Fibroblast of villous mesenchyme (primary cell): ENCODE results near the gene MAP3K9. TPM values are rescaled to one million over a fixed set of nuclear protein-coding genes. Genes with fewer than 3 reads are reported as not detected.

Source experiments
- DNase-seq: peaks from one replicate; pipeline ENCODE4 v3.0.0-alpha.2; 2010; ENCODE audit warnings: low read depth
- H3K4me3 ChIP-seq: 2 replicates; pipeline ENCODE4 v1.5.1; 2011; ENCODE audit warnings: low read depth, mild to moderate bottlenecking, low read length
- total RNA-seq: library from RNA; depleted of rRNA; stranded (reverse); fragments of >200 nt; gene quantifications from 2 replicates; pipeline ENCODE4 v1.2.3, GENCODE V29; 2012
- TF ChIP-seq, protein P1 (sequence below): IDR thresholded peaks from 2 replicates; pipeline ENCODE4 v1.5.1; 2012; ENCODE audit warnings: low read depth, mild to moderate bottlenecking, low read length; ENCODE audit not compliant: insufficient read depth

The MAP3K9 gene
- total RNA-seq, 1 donor, result 0.43 TPM

DNA sequence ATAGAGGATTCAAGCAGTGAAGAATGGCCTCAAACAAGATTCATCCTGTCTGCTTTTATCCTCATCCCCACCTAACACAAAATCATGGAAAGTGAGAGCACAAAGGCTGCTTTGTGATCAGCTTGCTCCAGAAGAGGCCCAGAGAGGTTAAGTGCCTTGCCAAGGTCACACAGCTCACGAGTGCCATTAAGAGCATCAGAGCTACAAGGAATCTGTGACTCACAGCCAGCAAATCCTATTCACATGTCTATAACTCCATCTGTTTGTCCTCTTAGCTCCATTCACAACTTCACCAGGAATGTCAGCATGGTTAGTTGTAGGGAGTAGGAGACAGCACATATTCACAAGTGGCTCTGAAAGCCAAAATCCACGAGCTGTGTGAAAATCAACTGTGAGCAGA lies 87.8 kb downstream of the MAP3K9 start:
- H3K4me3 ChIP-seq, result no peak overlapping the region
- DNase-seq, result no peak
- TF ChIP-seq, protein P1, sequence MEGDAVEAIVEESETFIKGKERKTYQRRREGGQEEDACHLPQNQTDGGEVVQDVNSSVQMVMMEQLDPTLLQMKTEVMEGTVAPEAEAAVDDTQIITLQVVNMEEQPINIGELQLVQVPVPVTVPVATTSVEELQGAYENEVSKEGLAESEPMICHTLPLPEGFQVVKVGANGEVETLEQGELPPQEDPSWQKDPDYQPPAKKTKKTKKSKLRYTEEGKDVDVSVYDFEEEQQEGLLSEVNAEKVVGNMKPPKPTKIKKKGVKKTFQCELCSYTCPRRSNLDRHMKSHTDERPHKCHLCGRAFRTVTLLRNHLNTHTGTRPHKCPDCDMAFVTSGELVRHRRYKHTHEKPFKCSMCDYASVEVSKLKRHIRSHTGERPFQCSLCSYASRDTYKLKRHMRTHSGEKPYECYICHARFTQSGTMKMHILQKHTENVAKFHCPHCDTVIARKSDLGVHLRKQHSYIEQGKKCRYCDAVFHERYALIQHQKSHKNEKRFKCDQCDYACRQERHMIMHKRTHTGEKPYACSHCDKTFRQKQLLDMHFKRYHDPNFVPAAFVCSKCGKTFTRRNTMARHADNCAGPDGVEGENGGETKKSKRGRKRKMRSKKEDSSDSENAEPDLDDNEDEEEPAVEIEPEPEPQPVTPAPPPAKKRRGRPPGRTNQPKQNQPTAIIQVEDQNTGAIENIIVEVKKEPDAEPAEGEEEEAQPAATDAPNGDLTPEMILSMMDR, result no peak

DNA sequence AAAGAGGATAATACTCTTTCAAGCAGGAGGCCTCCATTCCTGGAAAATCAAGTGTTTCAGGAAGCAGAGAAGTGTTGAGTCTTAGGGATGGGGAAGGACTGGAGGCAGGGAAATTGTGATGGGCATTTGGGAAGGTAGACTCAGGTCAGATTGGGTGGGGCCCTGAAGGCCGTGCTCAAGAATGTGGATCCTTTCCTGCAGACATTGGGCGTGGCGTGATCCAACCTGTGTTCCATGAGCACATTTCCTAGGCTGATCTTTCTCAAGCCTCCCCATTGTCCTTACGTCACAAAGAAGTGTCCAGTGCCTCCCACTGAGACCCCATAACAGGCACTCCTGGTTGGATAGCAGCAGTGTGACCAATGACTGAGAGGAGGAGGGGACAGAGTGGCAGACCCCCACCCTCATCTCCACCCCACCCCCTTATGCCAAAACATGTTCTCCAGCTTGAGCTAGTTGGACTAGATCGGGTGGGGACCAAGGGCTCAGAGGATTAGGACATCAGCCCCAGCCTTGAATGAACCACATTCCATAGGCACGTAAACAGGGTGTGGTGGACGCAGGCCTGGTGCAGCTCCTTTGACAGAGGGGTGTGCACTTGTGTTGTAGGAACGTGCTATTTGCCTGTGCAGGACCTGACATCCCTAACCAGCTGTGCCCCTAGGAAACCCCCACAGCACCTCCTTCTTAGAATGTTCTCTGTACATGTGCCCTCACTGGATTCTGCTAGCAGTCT lies 90.8 kb downstream of the MAP3K9 start:
- no peak for DNase-seq
- TF ChIP-seq, protein P1, result no peak
- H3K4me3 ChIP-seq, result no peak overlapping the region

DNA sequence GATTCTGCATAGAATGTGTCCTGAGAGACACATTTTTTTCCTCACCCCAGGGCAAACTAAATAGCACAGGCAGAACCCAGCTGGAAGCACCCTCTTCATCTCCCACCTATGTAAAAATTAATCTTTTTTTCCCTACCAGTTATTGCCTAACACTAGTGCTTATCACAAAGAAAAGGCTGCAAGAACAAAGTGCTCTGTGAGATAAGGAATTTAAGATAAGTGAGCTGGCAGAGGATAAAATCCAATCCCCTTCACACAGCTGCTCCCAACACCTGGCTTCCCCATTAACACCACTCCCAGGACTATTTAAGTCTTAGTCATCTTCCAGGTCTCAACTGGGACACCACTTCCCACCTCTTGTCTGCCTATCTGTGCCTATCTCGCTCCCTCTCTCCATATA lies 92.4 kb downstream of the MAP3K9 start:
- TF ChIP-seq, protein P1, result no peak
- DNase-seq, result no peak
- no peak overlapping the region for H3K4me3 ChIP-seq

DNA sequence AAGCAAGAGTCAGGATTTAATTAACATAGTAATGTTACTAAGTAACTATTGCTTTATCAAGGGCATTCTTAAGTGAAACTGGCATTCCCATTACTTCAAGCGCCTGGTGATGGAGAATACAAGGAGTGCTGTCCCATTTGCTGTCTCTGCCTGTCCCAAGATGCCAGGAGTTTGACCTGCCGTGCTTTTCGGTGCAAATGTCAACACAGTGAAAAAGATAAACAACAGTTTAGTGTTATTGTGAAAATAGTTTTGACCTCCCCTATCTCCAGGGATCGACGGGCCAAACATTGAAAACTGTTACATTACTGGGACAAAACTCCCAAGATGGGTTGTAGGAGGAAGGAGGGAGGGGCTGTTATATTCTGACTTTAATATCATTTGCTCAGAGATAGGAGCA lies 92.8 kb downstream of the MAP3K9 start:
- TF ChIP-seq, protein P1, result no peak
- no peak overlapping the region for H3K4me3 ChIP-seq
- no peak for DNase-seq

DNA sequence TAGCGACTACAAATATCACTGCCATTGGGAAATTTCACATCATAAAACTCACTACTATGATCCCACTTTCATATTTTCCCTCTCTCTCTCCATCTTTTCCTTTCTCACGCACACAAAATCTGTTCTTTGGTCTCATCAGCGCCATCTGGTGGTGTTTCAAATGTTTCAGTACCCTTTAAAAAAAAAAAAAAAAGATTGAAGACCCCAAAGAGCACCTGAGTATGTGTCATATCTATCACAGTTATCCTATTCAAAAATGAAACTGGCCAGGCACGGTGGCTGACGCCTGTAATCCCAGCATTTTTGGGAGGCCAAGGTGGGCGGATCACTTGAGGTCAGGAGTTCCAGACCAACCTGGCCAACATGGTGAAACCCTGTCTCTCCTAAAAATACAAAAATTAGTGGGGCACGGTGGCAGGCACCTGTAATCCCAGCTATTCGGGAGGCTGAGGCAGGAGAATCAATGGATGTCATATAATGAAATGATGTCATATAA lies 95.2 kb downstream of the MAP3K9 start:
- TF ChIP-seq, protein P1, result peak; percentile 66
- no peak overlapping the region for H3K4me3 ChIP-seq
- DNase-seq, result peak; percentile 53

DNA sequence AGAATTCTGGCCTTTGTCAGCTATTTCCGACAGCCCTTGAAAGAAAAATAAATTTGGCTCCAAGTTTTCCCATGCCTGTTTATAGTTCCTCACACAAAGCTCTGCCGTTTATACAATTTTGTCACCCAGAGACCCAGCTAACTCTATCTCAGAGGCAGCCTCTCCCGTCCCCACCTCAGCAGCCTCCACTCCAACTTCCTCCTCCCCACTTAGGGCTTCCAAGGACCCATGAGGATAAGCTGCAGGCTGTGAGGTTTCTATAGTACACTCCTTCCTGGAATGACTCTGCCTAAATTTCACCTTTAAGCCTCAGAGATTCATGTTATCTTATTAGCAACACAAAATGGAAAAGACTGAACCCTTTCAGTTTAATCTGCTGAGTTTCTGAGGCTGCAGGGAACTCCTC lies 95.8 kb downstream of the MAP3K9 start:
- no peak overlapping the region for H3K4me3 ChIP-seq
- no peak for DNase-seq
- TF ChIP-seq, protein P1, result no peak

DNA sequence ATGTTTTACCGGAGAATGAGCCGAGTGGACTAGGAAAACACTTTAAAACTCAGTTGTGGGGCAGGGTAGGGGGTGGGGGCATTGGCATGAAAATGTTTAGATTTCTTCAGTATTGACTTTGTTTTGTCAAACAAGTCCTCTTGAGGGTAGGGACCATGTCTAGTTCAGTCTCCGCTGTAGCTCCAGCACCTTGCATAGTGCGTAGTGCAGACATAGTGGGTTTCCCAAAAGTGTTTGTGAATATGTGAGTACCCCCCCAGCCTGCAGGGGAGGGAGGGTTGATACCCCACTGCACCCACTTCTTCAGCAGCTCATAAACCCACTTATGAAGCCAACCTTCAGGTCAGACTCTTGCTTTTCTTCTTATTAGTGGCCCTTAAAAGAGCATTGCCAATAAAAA lies 96.2 kb downstream of the MAP3K9 start:
- DNase-seq, result no peak
- TF ChIP-seq, protein P1, result no peak
- H3K4me3 ChIP-seq, result no peak overlapping the region
